ENCODE measurements around the gene ILDR1.
"Not testable (repeated sequence)": the region's sequence is repeated elsewhere in the genome, so short reads cannot be mapped to it uniquely, and the experiment has no call there.

The ILDR1 gene

GRCh38 chr3:122021811-122022401 lies at the start of gene ILDR1:
Gene ILDR1 (minus strand): TSS chr3:122022247. CDS start chr3:122022077, 170 bp downstream.
- DNase-seq (ENCODE audit: low read depth, low spot score): no peak

GRCh38 chr3:122067588-122068240 lies 45.7 kb upstream of the ILDR1 start:
- DNase-seq (ENCODE audit: low read depth, low spot score): no peak

GRCh38 chr3:122067214-122067550 lies 45.1 kb upstream of the ILDR1 start:
- DNase-seq (ENCODE audit: low read depth, low spot score): no peak

GRCh38 chr3:122066331-122067213 lies 44.5 kb upstream of the ILDR1 start:
- no peak for DNase-seq (ENCODE audit: low read depth, low spot score)

GRCh38 chr3:122064326-122064725 lies 42.3 kb upstream of the ILDR1 start:
- DNase-seq (ENCODE audit: low read depth, low spot score): no peak

- DNase-seq (ENCODE audit: low read depth, low spot score): no peak
Measured at GRCh38 chr3:122063908-122064307, 41.9 kb upstream of the ILDR1 start.

- DNase-seq (ENCODE audit: low read depth, low spot score): no peak
Measured at GRCh38 chr3:122060040-122060698, 38.1 kb upstream of the ILDR1 start.

- no peak for DNase-seq (ENCODE audit: low read depth, low spot score)
Measured at GRCh38 chr3:122058294-122058693, 36.2 kb upstream of the ILDR1 start.

GRCh38 chr3:122057671-122058070 lies 35.6 kb upstream of the ILDR1 start:
- no peak for DNase-seq (ENCODE audit: low read depth, low spot score)

GRCh38 chr3:122055215-122055614 lies 33.2 kb upstream of the ILDR1 start, which contains the start of gene CD86:
Gene CD86 (plus strand): TSS chr3:122055362. CDS start chr3:122055490, 128 bp downstream.
- DNase-seq (ENCODE audit: low read depth, low spot score): no peak

GRCh38 chr3:122052968-122053367 lies 30.9 kb upstream of the ILDR1 start:
- no peak for DNase-seq (ENCODE audit: low read depth, low spot score)

GRCh38 chr3:122047773-122048172 lies 25.7 kb upstream of the ILDR1 start:
- DNase-seq (ENCODE audit: low read depth, low spot score): not testable (repeated sequence)

- DNase-seq (ENCODE audit: low read depth, low spot score): not testable (repeated sequence)
Measured at GRCh38 chr3:122047296-122047695, 25.2 kb upstream of the ILDR1 start.

GRCh38 chr3:122033023-122033422 lies 11.0 kb upstream of the ILDR1 start:
- DNase-seq (ENCODE audit: low read depth, low spot score): no peak

GRCh38 chr3:122032531-122032930 lies 10.5 kb upstream of the ILDR1 start:
- no peak for DNase-seq (ENCODE audit: low read depth, low spot score)

GRCh38 chr3:122031123-122031468 lies 9.0 kb upstream of the ILDR1 start:
- DNase-seq (ENCODE audit: low read depth, low spot score): no peak

GRCh38 chr3:122030381-122031122 lies 8.5 kb upstream of the ILDR1 start:
- no peak for DNase-seq (ENCODE audit: low read depth, low spot score)

- no peak for DNase-seq (ENCODE audit: low read depth, low spot score)
Measured at GRCh38 chr3:122025296-122025695, 3.2 kb upstream of the ILDR1 start.

- no peak for DNase-seq (ENCODE audit: low read depth, low spot score)
Measured at GRCh38 chr3:122024800-122025199, 2.8 kb upstream of the ILDR1 start.

GRCh38 chr3:122023335-122023910 lies 1.4 kb upstream of the ILDR1 start:
- no peak for DNase-seq (ENCODE audit: low read depth, low spot score)

GRCh38 chr3:122021037-122021436 lies 1.0 kb downstream of the ILDR1 start:
- DNase-seq (ENCODE audit: low read depth, low spot score): no peak
